HepG2 (cell line): Measurements from ENCODE around the gene ZNF546. TPM values are rescaled to one million over a fixed set of nuclear protein-coding genes. Genes with fewer than 3 reads are reported as not detected.

Experiments
- ATAC-seq: fragments of 200-7000 bp; cut with Tn5 transposase; 3 replicates; pipeline ENCODE4 v1.9.1; 2020; ENCODE audit warnings: mild to moderate bottlenecking, moderate library complexity
- BruUV-seq: library from RNA; stranded (reverse); fragments of 400-500 nt; replicated peaks from 2 replicates; lab custom pipeline; 2021; lab: Mats Ljungman, UMichigan
- CTCF ChIA-PET: fragments of 300-600 bp; formaldehyde crosslinking; extraction: SDS; loops from one replicate; lab custom pipeline; 2021; ENCODE audit warnings: low total read pairs, inconsistent platforms, low intra/inter-chr PET ratio; lab: Yijun Ruan, JAX
- POLR2A ChIA-PET: fragments of 350-600 bp; sonication (Branson Sonifier 250); formaldehyde crosslinking; loops from one replicate; lab custom pipeline; 2020; ENCODE audit warnings: antibody characterized with exemption, inconsistent platforms; lab: Yijun Ruan, JAX
- DNase-seq: peaks from one replicate; pipeline ENCODE4 v3.0.0-alpha.2; 2015; ENCODE audit warnings: low spot score
- FAIRE-seq: peaks from 3 replicates; lab custom pipeline; 2011; peaks lifted over from hg19 to GRCh38; lab: Jason Lieb, UNC
- H2AFZ ChIP-seq: one replicate; pipeline ENCODE4 v1.6.1; 2011; ENCODE audit warnings: low read length, inconsistent platforms
- H3K27ac ChIP-seq: fragments of 300-600 bp; 3 replicates; pipeline ENCODE4 v1.8.0; 2011; ENCODE audit warnings: mixed run types, mild to moderate bottlenecking, mixed read lengths, low read length, inconsistent platforms; ENCODE audit not compliant: insufficient read depth; ENCODE audit errors: extremely low read length
- H3K27me3 ChIP-seq, 2 experiments: fragments of 200-600 bp in 1 of 2; 2 replicates in 1 of 2; 3 replicates in 1 of 2; pipeline versions ENCODE4 v1.6.0 to v1.8.0; 2011; ENCODE audit warnings: low read length in 2 of 2, mild to moderate bottlenecking in 2 of 2, moderate library complexity in 2 of 2, inconsistent platforms in 1 of 2; ENCODE audit not compliant: insufficient read depth in 2 of 2, control insufficient read depth in 1 of 2
- H3K36me3 ChIP-seq, 2 experiments: fragments of 200-600 bp in 1 of 2; replicated peaks in 1 of 2; 2 replicates in 1 of 2; 3 replicates in 1 of 2; pipeline versions ENCODE4 v1.5.1 to v1.8.0; 2011; ENCODE audit warnings: low read length in 2 of 2, inconsistent platforms in 1 of 2; ENCODE audit not compliant: insufficient read depth in 2 of 2, control insufficient read depth in 1 of 2
- H3K4me1 ChIP-seq: 2 replicates; pipeline ENCODE4 v1.5.1; 2012; ENCODE audit warnings: low read length, inconsistent platforms; ENCODE audit not compliant: insufficient read depth
- H3K4me2 ChIP-seq: 2 replicates; pipeline ENCODE4 v1.6.0; 2011; ENCODE audit warnings: low read depth, low read length, inconsistent platforms
- H3K4me3 ChIP-seq, 3 experiments: fragments of 200-600 bp in 1 of 3; sonication (generic), shearing (Covaris generic) in 1 of 3; replicated peaks in 1 of 3; 2 replicates each; pipeline ENCODE4 v1.5.1; 2011 to 2016; ENCODE audit warnings: low read length in 3 of 3, inconsistent platforms in 2 of 3, low read depth in 2 of 3, mild to moderate bottlenecking in 2 of 3, control low read depth in 1 of 3, mixed read lengths in 1 of 3; ENCODE audit not compliant: insufficient read depth in 1 of 3
- H3K79me2 ChIP-seq: one replicate; pipeline ENCODE4 v1.6.1; 2011; ENCODE audit warnings: low read length, inconsistent platforms; ENCODE audit not compliant: insufficient read depth
- H3K9ac ChIP-seq: 2 replicates; pipeline ENCODE4 v1.6.0; 2011; ENCODE audit warnings: mild to moderate bottlenecking, low read depth, low read length, inconsistent platforms; ENCODE audit not compliant: insufficient read depth
- H3K9me3 ChIP-seq: 2 replicates; pipeline ENCODE4 v1.5.1; 2012; ENCODE audit warnings: mild to moderate bottlenecking, low read length
- H4K20me1 ChIP-seq: 2 replicates; pipeline ENCODE4 v1.6.0; 2011; ENCODE audit warnings: inconsistent platforms, mild to moderate bottlenecking, low read length, moderate library complexity; ENCODE audit not compliant: insufficient read depth
- ARID3A ChIP-seq: IDR thresholded peaks from 2 replicates; pipeline ENCODE4 v1.6.1; 2012; ENCODE audit warnings: low read depth, low read length, improper control_type of control experiment
- HOXD1 ChIP-seq: sonication (generic); formaldehyde crosslinking; IDR thresholded peaks from 2 replicates; pipeline ENCODE4 v1.5.0; 2020; ENCODE audit warnings: missing genetic modification reagents
- KDM1A ChIP-seq: IDR thresholded peaks from 2 replicates; pipeline ENCODE4 v1.6.1; 2016; ENCODE audit warnings: missing compliant biosample characterization
- NPAS2 ChIP-seq: sonication (generic); formaldehyde crosslinking; IDR thresholded peaks from 2 replicates; pipeline ENCODE4 v1.8.0; 2022; ENCODE audit warnings: mild to moderate bottlenecking, missing genetic modification reagents, borderline replicate concordance
- ZNF142 ChIP-seq: sonication (generic); formaldehyde crosslinking; IDR thresholded peaks from 2 replicates; pipeline ENCODE4 v1.4.0; 2020; ENCODE audit warnings: missing genetic modification reagents
- ZNF160 ChIP-seq: sonication (generic); formaldehyde crosslinking; IDR thresholded peaks from 2 replicates; pipeline ENCODE4 v1.8.0; 2022; ENCODE audit warnings: mild to moderate bottlenecking, inconsistent platforms, missing genetic modification reagents
- WGBS: methylation state at CpG from one replicate; pipeline ENCODE4 v1.1.6; 2017; ENCODE audit warnings: low lambda C conversion rate; 5-methylcytosine and 5-hydroxymethylcytosine counted together
- in situ Hi-C: cut with HindIII; loops from 2 replicates; pipeline ENCODE4 v1.10.0; 2017; ENCODE audit warnings: low pct_unique_long_range_greater_than_20kb; ENCODE audit not compliant: extremely low pct_ligation_motif_present
- intact Hi-C: fragments of 100-400 bp; cut with micrococcal nuclease; formaldehyde crosslinking; loops from one replicate; pipeline ENCODE4 v1.10.0; 2022; ENCODE audit not compliant: unreplicated experiment
- polyA plus RNA-seq, 8 experiments: library from polyadenylated mRNA; depleted of rRNA in 3 of 8; stranded (reverse) in 7 of 8; unstranded in 1 of 8; fragments of >200 nt; fragmentation: Illumina TruSeq in 4 of 8; extraction: Trizol in 4 of 8; gene quantifications; 2 replicates each; pipeline versions ENCODE4 v1.2.1 to v1.2.3, GENCODE V29; 2011 to 2016; ENCODE audit warnings: low read depth in 4 of 8, missing spikeins in 1 of 8, mixed read lengths in 1 of 8; ENCODE audit not compliant: insufficient read depth in 1 of 8
- total RNA-seq, 5 experiments: library from RNA; depleted of rRNA; stranded (reverse); fragments of >200 nt; fragmentation: Illumina TruSeq; extraction: Trizol; gene quantifications; 2 replicates each; pipeline ENCODE4 v1.2.3, GENCODE V29; 2016; ENCODE audit warnings: low read depth in 1 of 5

Gene ZNF546
- total and polyA plus RNA-seq, 2 of the 13 experiments (the other 11 are each of a cell fraction or from before 2014, with no cell fraction given) = 2.2 to 4.1 TPM

GRCh38 chr19:39949026-39949747 is 47.7 kb upstream of the ZNF546 start:
- FAIRE-seq = no peak

GRCh38 chr19:39951065-39951650 is 45.7 kb upstream of the ZNF546 start:
- Histone ChIP-seq H3K9ac (no peak overlapping the region), H3K9me3 (no peaks in the 10 kb centered on the region), H3K4me1 (peaks cover 7% of the 10 kb centered on the region), H3K36me3 (no peaks in the 10 kb centered on the region), H3K27ac (no peak overlapping the region), H4K20me1 (no peaks in the 10 kb centered on the region), H3K4me3 (no peak overlapping the region), H3K4me2 (no peak overlapping the region), H3K79me2 (no peaks in the 10 kb centered on the region), H3K27me3 (no peaks in the 10 kb centered on the region), H2AFZ (no peak overlapping the region)
- ATAC-seq = no peak
- ChIA-PET CTCF (no interaction called here), POLR2A (no interaction called here)
- no peak for DNase-seq
- no peak for FAIRE-seq
- intact Hi-C loops (no loop called here), in situ Hi-C loops (no loop called here)
- 53% methylated on average over 1 of the region's 2 CpGs for whole genome bisulfite sequencing
- BruUV-seq = no TSS peak
- TF ChIP-seq KDM1A (no peak), NPAS2 (CRISPR knock-in tag) (no peak), HOXD1 (no peak), ZNF142 (CRISPR knock-in tag) (no peak)

More at GRCh38 chr19:39949026-39949747, 47.7 kb upstream of the ZNF546 start:
- Histone ChIP-seq H3K79me2 (no peaks in the 10 kb centered on the region), H3K4me2 (no peak overlapping the region), H4K20me1 (no peaks in the 10 kb centered on the region), H2AFZ (no peak overlapping the region), H3K9ac (no peak overlapping the region), H3K4me1 (peaks cover 27% of the 10 kb centered on the region), H3K4me3 (no peak overlapping the region), H3K36me3 (no peaks in the 10 kb centered on the region), H3K27me3 (no peaks in the 10 kb centered on the region), H3K27ac (no peak overlapping the region), H3K9me3 (no peaks in the 10 kb centered on the region)
- no peak for ATAC-seq
- intact Hi-C loops = no loop called here
- WGBS = 52% methylated on average over 2 of the region's 2 CpGs
- ChIA-PET POLR2A (no interaction called here), CTCF (no interaction called here)
- in situ Hi-C loops = no loop called here
- no TSS peak for BruUV-seq
- no peak for DNase-seq
- TF ChIP-seq ZNF160 (CRISPR knock-in tag) (no peak), ARID3A (no peak)
